HCEC 1CT (cell line): ENCODE measurements around the gene SCN8A.
"Not testable (repeated sequence)": the region's sequence is repeated elsewhere in the genome, so short reads cannot be mapped to it uniquely, and the experiment has no call there.

ENCODE experiments used
- DNase-seq: peaks from one replicate; pipeline ENCODE4 v3.0.0-alpha.2; 2017

The SCN8A gene

GRCh38 chr12:51818086-51818485 is 227.1 kb downstream of the SCN8A start:
- no peak for DNase-seq

GRCh38 chr12:51818566-51819300 is 227.7 kb downstream of the SCN8A start:
- peak; percentile 70 for DNase-seq

DNA sequence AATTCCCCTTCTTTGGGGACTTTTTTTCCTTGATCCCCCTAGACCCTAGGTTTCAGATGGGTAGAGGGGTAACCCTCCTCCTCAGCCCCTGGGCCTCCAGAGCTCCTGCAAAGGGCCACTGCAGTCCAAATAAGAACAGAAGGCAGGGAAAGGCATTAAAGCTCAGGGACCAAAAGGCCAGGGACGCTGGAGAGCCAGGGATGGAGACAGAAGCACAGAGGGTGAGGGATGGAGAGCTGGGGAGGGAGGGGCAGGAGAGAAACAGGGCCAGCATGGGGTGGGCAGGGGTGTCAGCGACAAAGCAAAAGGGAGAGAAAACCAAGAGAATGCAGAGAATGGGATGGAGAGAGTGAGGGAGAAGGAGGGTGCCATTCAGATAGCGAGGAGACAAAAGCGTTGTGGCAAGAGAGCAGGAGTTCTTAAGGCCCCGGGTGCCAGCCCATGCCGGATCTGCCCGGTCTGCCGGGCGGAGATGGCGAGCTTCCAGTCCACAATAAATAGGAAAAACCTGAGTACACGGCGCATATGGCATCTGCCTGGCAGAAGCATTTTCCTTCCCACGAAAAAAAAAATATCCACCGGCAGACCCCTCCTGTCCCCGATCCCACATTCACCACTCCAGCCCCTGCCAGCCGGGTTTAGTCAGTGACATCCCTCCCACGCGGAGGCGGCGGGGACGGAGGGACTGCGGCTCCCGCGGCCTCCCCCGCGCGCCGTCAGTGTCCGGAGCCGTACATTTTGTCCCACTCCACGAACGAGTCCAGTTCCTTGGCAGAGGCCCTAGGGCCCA is 228.9 kb downstream of the SCN8A start:
- no peak for DNase-seq

- peak; percentile 28 for DNase-seq
Measured at GRCh38 chr12:51820526-51821439, 229.8 kb downstream of the SCN8A start.

- DNase-seq = no peak
Measured at GRCh38 chr12:51821440-51822260, 230.6 kb downstream of the SCN8A start.

DNA sequence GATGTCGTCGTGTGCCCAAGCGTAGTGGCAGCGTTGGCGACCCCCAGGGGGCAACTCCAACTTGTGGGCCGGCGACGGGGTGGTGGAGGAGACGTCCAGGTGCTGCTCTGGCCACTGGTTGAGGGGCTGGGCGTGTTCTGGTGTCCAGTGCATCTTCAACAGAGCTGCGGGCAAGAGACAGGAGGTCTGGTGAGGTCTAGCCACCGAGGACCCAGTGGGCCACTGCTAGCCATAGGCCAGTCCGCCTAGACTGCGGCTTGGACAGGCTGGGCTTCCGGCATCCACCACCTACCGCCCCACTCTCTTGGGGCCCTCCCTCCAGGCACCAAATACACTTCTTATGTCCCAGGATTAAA is 231.2 kb downstream of the SCN8A start:
- DNase-seq = no peak

- no peak for DNase-seq
Measured at GRCh38 chr12:51822956-51823355, 231.9 kb downstream of the SCN8A start.

GRCh38 chr12:51823875-51824565 is 233.0 kb downstream of the SCN8A start:
- peak; percentile 67 for DNase-seq

DNA sequence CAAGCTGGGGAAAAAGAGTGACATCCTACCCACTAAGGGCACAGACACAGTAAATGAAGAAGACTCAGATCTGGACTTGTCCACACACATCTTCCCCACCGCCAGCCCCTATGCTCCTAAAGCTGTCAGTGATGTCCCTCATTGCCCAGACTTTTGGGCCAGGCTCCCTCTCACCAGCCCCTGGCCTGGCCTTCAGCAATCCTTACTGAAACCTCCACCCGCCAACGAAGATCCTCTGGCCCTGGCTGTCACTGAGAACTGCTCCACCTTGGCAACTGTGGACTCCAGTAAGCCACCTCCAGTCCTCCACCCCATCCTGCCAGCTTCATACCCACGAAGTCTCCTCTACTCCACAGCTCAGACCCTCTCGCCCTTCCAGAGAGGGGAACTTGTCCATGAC is 234.2 kb downstream of the SCN8A start:
- no peak for DNase-seq

DNA sequence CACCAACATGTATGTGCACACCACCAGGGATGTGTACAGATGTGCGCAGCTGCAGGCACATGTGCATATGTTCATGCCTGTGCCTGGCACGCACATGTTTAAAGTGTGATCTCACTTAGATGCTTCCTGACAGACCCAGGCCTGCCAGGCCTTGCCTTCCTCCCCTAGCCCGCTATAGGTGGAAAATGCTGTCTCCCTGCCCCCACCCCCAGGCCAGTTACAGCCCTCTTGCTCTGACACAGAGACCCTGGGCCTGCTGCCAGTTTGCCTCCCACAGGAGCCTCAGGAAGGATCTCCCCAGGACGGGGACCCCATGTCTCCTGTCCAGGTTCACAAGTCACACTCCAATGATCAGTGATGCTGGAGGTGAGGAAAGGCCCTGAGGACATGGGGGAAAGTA is 235.8 kb downstream of the SCN8A start:
- DNase-seq = no peak

- no peak for DNase-seq
Measured at GRCh38 chr12:51827925-51828818, 237.1 kb downstream of the SCN8A start.

DNA sequence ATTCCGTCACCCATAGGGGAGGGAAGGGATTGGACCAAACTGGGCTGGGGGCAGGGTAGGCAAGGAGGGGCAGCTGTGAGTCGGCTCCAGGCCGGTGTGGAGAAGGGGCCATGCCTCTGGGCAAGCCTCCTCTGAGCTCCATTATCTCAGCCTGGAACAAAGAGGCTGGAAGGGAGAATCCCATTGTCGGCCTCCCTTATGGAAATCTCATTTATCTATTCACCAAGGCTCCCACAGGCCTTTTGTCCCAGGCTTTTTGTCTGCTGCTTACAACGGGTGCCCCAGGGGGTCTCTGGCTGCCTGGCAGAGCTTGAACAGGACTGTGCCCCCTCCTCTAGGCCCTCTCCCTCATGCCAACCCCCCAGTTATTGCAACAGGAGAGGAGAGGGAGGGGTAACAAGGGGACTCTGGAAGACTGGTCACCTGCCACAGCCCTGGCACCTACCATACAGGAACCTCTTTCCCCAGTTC is 238.0 kb downstream of the SCN8A start:
- no peak for DNase-seq

DNA sequence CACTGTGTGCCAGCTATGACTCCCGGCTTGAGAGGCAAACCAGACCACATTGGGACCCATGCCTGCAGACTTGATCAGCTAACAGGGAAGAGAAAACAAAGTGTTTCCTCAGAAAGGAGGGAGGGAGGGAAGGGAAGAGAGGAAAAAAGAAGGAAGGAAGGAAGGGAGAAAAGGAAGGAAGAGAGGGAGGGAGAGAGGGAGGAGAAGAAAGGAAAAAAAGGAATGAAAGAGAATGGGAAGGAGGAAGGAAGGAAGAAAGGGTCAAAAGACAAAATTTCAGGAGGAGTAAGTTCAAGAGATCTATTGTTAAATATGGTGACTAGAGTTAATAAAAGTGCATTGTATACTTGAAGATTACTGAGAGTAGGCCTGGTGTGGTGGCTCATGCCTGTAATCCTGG is 238.6 kb downstream of the SCN8A start:
- no peak for DNase-seq

DNA sequence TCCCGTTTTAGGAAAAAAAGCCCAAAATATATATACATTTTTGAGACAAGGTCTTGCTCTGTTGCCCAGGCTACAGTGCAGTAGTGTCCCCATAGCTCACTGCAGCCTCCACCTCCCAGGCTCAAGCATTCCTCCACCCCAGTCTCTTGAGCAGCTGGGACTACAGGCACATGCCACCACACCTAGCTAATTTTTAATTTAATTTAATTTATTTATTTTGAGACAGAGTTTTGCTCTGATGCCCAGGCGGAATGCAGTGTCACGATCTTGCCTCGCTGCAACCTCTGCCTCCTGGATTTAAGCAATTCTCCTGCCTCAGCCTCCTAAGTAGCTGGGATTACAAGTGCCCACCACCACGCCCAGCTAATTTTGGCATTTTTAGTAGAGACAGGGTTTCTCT is 240.8 kb downstream of the SCN8A start:
- not testable (repeated sequence) for DNase-seq

GRCh38 chr12:51832354-51833107 is 241.5 kb downstream of the SCN8A start:
- DNase-seq = no peak

DNA sequence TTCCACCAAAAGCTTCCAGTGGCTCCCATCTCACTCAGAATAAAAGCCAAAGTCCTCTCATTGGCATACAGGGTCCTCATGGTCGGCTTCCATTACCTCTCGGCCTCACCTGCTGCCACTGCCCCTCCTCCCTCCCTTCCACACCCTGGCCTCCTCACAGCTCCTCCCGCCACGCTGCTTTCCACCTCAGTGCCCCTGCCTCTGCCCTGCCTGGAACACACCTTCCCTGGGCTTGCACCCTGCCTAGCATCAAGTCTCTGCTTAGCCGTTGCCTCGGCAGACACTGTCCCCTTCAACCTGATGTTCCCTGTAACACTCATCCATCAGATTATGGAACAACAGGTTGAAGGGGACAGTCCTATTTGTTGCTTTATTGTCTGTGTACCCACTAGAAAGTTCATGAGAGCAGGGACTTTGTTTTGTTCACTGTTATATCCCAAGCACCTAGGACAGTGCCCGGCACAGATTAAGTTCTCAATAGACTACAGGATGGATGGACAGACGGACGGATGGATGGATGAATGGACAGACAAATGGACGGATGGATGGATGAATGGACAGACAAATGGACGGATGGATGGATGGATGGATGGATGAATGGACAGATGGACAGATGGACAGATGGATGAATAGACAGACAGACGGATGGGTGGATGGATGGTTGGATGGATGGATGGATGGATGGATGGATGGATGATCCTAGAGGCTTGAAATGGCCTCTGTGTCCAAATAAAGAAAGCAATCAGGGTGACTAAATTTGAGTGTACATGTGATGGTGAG is 242.6 kb downstream of the SCN8A start:
- no peak for DNase-seq

- no peak for DNase-seq
Measured at GRCh38 chr12:51834411-51834810, 243.4 kb downstream of the SCN8A start.

DNA sequence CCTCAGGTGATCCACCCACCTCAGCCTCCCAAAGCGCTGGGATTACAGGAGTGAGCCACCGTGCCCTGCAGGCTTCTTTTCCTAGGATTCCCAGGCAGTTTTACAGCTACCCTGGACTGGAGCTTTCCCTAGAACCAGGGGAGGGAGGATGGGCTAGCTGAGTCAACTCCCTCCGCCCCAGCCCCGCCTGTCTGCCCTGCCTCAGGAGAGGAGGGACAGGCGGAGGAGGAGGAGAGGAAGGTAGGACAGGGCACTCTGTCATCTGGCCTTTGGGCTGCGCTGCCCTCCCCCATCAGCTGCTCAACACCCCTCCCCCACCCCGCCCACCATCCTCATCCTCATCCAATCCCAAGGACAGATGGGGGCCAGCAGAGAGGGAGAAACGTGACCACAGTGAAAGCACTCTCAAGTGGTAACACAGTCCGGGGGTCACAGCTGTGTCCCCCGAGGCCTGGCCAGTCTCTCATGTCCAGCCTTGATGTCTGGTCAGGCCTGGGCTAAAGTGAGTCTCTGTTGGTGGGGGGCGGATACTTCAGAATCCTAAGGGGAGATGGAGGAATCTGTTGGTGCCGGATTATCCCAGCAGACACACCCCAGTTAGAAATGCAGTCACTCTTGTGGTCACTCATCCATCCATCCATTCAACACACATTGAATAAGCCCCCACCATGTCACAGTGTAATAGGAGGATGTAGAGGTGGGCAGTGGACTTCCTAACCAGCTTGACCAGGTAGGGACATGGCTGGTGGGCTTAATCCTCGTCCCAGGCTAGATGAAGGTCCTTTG is 245.2 kb downstream of the SCN8A start:
- no peak for DNase-seq
